ENCODE results near the gene SNAPIN. TPM values are rescaled to one million over a fixed set of nuclear protein-coding genes. Genes with fewer than 3 reads are reported as not detected.
A peak's percentile ranks its signal among the peaks of the same experiment; 100 is the strongest.

The SNAPIN gene
- total and polyA plus RNA-seq, 9 of the 15 experiments (the other 6 are each of a cell fraction or from before 2014, with no cell fraction given): 11.2 to 43.9 (median 32.3) TPM

- ATAC-seq (peak; percentile 49), FAIRE-seq (peak; percentile 11), DNase-seq (ENCODE audit: extremely low read depth in 1 of 4, low spot score in 3 of 4) (no peak)
- H2AFZ ChIP-seq (ENCODE audit: low read depth, low read length): no peak overlapping the region
- intact Hi-C loops (cut with micrococcal nuclease): no loop called here
- H3K27ac ChIP-seq (ENCODE audit: extremely low read depth, low read depth, low read length): no peak overlapping the region
- no peaks in the 10 kb centered on the region for H3K27me3 ChIP-seq (ENCODE audit: control insufficient read depth in 2 of 2, insufficient read depth in 2 of 2, low read length in 2 of 2)
- peaks cover 49% of the 10 kb centered on the region for H3K36me3 ChIP-seq (ENCODE audit: control insufficient read depth, insufficient read depth, low read length)
- BruUV-seq (replicated peaks): no TSS peak
- CTCF ChIA-PET (ENCODE audit: low intra/inter-chr PET ratio): no interaction called here
- H3K79me2 ChIP-seq (ENCODE audit: control insufficient read depth, insufficient read depth, low read length): no peaks in the 10 kb centered on the region
- H3K4me3 ChIP-seq: no peak overlapping the region
- no peaks in the 10 kb centered on the region for H4K20me1 ChIP-seq (replicated peaks; ENCODE audit: control insufficient read depth, insufficient read depth, low read length)
- H3K4me1 ChIP-seq (replicated peaks in 1 of 2; ENCODE audit: control insufficient read depth in 2 of 2, insufficient read depth in 2 of 2, low read length in 2 of 2): peaks cover 14% of the 10 kb centered on the region in 2 experiments
- H3K9ac ChIP-seq (ENCODE audit: insufficient read depth in 1 of 2, low read depth in 2 of 2, low read length in 2 of 2): no peak overlapping the region
- 31% methylated on average over 2 of the region's 2 CpGs for WGBS (ENCODE audit: insufficient coverage, low coverage, missing lambda C conversion rate)
- H3K4me2 ChIP-seq (ENCODE audit: insufficient read depth, low read length): no peak overlapping the region
- in situ Hi-C loops (cut with MboI): no loop called here
- POLR2A ChIA-PET: interaction anchor here (0.8 to 14.7 kb wide), 7 partner anchors 8 to 19 kb away, joined by 3 to 205 read pairs (median 5); partner anchors contain the start of genes CHTOP, S100A1, S100A13 and SNAPIN
- H3K9me1 ChIP-seq (ENCODE audit: control insufficient read depth, insufficient read depth, low read length): no peaks in the 10 kb centered on the region
- no peaks in the 10 kb centered on the region for H3K9me3 ChIP-seq (replicated peaks; ENCODE audit: control insufficient read depth, insufficient read depth, low read depth, low read length)
- TF ChIP-seq TCF7 (IDR thresholded peaks at IDR 0.05; ENCODE audit: borderline replicate concordance) (no peak), KLF10 (CRISPR knock-in tag; IDR thresholded peaks at IDR 0.05) (no peak), ZNF551 (CRISPR knock-in tag; IDR thresholded peaks at IDR 0.05) (no peak), ZNF224 (CRISPR knock-in tag; IDR thresholded peaks at IDR 0.05) (no peak), ZNF507 (tag; conservative IDR thresholded peaks at IDR 0.05) (no peak), ZNF655 (CRISPR knock-in tag; IDR thresholded peaks at IDR 0.05) (no peak), TRIM28 (IDR thresholded peaks at IDR 0.05) (no peak), MYNN (IDR thresholded peaks at IDR 0.05) (peak; percentile 75; the same call in 1 of the 2 replicates), MYNN (CRISPR knock-in tag; IDR thresholded peaks at IDR 0.05) (no peak), POLR3A (IDR thresholded peaks at IDR 0.05; ENCODE audit: borderline replicate concordance, extremely low read depth, insufficient read depth, insufficient read length) (no peak)
- TF ChIP-seq, protein P1, sequence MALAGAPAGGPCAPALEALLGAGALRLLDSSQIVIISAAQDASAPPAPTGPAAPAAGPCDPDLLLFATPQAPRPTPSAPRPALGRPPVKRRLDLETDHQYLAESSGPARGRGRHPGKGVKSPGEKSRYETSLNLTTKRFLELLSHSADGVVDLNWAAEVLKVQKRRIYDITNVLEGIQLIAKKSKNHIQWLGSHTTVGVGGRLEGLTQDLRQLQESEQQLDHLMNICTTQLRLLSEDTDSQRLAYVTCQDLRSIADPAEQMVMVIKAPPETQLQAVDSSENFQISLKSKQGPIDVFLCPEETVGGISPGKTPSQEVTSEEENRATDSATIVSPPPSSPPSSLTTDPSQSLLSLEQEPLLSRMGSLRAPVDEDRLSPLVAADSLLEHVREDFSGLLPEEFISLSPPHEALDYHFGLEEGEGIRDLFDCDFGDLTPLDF (CRISPR knock-in tag; IDR thresholded peaks at IDR 0.05): no peak
- TF ChIP-seq, protein P2, sequence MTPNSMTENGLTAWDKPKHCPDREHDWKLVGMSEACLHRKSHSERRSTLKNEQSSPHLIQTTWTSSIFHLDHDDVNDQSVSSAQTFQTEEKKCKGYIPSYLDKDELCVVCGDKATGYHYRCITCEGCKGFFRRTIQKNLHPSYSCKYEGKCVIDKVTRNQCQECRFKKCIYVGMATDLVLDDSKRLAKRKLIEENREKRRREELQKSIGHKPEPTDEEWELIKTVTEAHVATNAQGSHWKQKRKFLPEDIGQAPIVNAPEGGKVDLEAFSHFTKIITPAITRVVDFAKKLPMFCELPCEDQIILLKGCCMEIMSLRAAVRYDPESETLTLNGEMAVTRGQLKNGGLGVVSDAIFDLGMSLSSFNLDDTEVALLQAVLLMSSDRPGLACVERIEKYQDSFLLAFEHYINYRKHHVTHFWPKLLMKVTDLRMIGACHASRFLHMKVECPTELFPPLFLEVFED (CRISPR knock-in tag; conservative IDR thresholded peaks at IDR 0.05): 0 out of 2 replicates have a peak, but pooled peaks have one; percentile 57
- TF ChIP-seq, protein P3, sequence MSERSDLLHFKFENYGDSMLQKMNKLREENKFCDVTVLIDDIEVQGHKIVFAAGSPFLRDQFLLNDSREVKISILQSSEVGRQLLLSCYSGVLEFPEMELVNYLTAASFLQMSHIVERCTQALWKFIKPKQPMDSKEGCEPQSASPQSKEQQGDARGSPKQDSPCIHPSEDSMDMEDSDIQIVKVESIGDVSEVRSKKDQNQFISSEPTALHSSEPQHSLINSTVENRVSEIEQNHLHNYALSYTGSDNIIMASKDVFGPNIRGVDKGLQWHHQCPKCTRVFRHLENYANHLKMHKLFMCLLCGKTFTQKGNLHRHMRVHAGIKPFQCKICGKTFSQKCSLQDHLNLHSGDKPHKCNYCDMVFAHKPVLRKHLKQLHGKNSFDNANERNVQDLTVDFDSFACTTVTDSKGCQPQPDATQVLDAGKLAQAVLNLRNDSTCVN (CRISPR knock-in tag; IDR thresholded peaks at IDR 0.05): no peak
These were observed 11.2 kb upstream of the SNAPIN start for GRCh38 chr1:153647346-153647714.

All from K562 (cell line).